GM18508 (cell line): ENCODE measurements around the gene CA11.

ENCODE experiments used
- ATAC-seq: cut with Tn5 transposase; IDR thresholded peaks from one replicate; pipeline ENCODE4 v1.9.1; 2021; ENCODE audit warnings: moderate number of reproducible peaks; ENCODE audit not compliant: insufficient read depth, unreplicated experiment

Gene CA11

GRCh38 chr19:48616491-48617056, 29.4 kb downstream of the CA11 start:
- no peak for ATAC-seq

- no peak for ATAC-seq
These were observed 29.9 kb downstream of the CA11 start for GRCh38 chr19:48616041-48616436.

DNA sequence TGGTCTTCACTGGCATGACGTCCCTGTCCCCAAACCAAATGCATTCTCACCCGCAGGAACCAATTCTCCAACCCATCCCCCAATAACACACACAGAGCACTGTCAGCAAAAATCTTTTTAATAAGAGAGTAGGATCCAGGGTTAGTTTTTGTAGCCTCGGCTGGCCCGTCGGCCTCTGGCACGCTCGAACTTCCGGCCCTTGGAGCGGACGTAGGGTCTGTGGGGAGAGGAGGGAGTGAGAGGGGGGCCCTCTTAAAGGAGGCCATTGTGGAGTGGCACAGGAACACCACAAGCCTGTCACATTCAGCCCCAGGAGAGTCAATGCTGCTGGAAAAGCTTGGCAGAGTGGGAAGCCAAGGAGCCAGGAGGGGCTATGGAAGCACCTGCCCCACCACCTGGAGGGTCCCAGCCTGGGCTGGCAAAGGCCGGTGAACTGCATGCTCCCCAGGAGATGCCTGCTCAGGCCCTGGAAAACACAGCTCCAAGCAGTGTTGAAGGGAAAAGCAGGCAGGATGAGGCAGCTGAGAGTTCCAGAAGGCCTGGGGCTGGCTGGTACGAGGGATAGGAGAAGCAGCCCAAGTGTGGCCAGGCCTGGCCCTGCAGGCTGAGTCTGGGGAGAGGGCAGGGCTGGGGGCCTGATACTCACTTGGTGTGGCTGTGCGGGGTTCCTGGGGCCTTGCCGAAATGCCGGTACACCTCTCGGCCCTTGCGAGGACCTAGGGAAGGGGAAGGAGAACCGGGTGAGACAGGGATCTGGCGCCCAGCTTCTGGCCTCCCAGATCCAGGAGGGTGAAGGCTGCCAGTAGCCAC, 30.6 kb downstream of the CA11 start:
- no peak for ATAC-seq

- ATAC-seq, result no peak
These were observed 31.4 kb downstream of the CA11 start, which contains the start of gene FAM83E for GRCh38 chr19:48614436-48615230. Gene FAM83E (minus strand): TSS chr19:48615076. CDS start chr19:48613372, 1,704 bp downstream.

- ATAC-seq, result no peak
These were observed 32.0 kb downstream of the CA11 start for GRCh38 chr19:48613852-48614435.

- ATAC-seq, result no peak
These were observed 32.7 kb downstream of the CA11 start for GRCh38 chr19:48613024-48613851.

GRCh38 chr19:48611872-48612271, 34.1 kb downstream of the CA11 start:
- no peak for ATAC-seq

DNA sequence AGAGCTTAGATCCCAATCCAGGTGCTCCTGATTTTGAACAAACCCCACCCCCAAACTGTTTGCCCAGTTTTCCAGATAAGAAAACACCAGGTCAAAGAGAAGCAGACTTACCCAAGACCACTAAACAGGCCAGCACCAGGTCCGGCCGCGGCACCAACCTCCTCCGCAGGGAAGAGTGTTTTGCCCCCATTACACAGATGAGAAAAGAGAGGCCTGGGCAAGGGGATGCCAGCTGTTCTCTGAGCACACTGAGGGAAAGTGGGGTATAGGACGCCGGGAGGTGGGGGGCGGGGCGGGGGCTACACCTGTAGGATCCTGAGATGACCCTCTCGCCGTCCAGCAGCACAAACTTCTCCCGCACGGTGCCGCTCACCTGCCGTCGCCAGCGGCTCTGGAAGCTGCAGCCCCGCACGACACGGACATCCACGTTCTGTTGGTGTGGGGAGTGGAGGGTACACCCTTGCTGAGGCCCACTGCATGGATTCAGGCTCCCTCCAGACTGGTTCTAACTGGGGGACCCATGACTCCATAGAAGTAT, 36.3 kb downstream of the CA11 start:
- no peak for ATAC-seq

- no peak for ATAC-seq
These were observed 37.2 kb downstream of the CA11 start for GRCh38 chr19:48608798-48609263.

- no peak for ATAC-seq
These were observed 38.6 kb downstream of the CA11 start for GRCh38 chr19:48607359-48607755.

- no peak for ATAC-seq
These were observed 39.3 kb downstream of the CA11 start, which contains the start of gene SPACA4 for GRCh38 chr19:48606463-48607358. Gene SPACA4 (plus strand): TSS chr19:48606742. CDS start chr19:48606979, 237 bp downstream.

DNA sequence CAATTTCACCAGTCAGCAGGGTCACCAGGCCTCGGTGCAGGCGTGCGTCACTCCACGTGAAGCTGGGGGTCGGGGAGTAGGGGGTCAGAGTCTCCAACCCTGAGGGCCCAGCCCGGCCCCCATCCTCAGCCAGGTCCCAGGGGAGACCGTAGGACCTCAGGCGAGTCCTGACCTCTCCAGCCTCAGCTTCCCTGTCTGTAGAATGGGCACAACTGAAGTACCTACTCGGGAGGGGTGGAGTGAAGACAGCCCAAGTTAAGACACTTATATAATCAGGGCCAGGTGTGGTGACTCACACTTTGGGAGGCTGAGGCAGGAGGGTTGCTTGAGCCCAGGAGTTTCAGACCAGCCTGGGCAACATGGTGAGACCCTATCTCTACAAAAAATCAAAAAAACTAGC, 42.1 kb downstream of the CA11 start:
- ATAC-seq, result no peak

- no peak for ATAC-seq
These were observed 42.5 kb downstream of the CA11 start for GRCh38 chr19:48603449-48603848.

DNA sequence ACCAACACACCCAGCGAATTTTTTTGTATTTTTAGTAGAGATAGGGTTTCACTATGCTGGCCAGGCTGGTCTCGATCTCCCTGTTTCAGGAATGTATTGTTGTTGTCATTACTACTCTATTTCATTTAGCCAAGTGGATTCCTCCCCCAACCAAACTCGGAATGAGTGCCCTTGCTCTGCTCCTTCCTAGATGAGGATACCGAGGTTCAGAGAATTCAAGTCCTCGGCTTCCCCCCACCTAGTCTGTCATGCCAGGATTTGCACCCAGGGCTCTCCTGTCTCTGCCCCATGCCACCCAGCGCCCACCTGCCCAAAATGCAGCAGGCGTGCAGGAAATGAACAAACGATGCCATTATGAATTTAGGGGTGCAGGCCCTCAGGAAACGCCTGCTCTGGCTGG, 43.0 kb downstream of the CA11 start:
- ATAC-seq, result no peak

GRCh38 chr19:48600679-48601417, 45.1 kb downstream of the CA11 start:
- ATAC-seq, result no peak

DNA sequence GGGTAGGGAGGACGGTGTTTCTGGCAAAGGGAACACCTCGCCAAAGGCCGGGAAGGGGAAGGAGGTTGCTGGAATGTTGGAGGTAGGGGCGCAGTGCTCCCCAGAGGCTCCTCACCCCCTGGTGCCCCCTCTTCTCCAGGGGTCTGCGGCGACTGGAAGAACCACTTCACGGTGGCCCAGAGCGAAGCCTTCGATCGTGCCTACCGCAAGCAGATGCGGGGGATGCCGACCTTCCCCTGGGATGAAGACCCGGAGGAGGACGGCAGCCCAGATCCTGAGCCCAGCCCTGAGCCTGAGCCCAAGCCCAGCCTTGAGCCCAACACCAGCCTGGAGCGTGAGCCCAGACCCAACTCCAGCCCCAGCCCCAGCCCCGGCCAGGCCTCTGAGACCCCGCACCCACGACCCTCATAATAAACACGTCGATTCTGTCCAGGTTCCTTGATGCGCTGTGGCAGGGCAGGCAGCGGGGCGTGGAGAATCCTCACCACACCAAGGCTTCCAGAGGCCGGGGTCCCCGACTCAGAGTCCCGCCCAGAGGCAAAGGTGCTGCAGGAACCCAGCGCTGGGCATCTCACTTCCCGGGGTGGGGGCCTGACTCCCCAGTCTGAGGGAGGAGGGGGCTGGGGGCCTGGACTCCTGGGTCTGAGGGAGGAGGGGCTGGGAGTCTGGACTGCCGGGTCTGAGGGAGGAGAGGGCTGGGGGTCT, 46.8 kb downstream of the CA11 start:
- ATAC-seq, result no peak
